Activated CD4-positive, alpha-beta T cell treated with anti-CD3 and anti-CD28 coated beads for 1 hour (primary cell): ENCODE measurements around the gene USP12.
"Not testable (repeated sequence)": the region's sequence is repeated elsewhere in the genome, so short reads cannot be mapped to it uniquely, and the experiment has no call there.

Experiments used
- DNase-seq: peaks from one replicate; pipeline ENCODE4 v3.0.0-alpha.2; 2020

Gene USP12

DNA sequence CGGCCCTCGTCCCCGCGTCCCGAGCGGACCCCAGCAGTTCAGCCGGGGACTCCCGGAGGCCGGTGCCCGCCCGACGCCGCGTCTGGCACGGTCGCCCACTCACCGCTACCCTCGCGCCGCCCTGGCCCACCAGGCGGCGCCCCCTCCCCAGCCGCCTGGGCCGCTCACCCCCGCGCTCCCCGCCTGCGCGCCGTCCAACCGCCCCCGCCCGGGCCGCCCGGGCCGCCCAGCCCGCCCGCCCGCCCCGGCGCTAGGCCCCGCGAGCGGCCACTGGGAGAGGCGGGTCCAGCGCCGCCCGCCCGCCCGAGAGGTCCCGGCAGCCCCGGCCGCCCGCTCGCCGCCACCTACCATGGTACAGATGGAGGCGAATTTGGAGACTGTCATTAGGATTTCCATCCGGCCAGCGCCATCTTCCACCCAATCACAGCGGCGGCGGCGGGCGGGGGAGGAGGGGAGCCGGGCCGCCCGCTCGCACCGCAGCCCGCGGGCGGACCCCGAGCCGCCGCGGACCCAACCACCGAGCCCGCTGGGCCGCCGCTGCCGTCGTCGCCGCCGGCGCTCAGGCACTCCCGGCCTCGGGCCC, at the start of gene USP12:
Gene USP12, minus strand, starts transcription at position 568 of the 583 bp plus-strand sequence. Its CDS starts 172 bp downstream, at position 396.
- DNase-seq = peak; percentile 19

- DNase-seq = no peak
These were observed 48.0 kb upstream of the USP12 start for GRCh38 chr13:27219611-27220010.

GRCh38 chr13:27218861-27219260, 47.2 kb upstream of the USP12 start:
- not testable (repeated sequence) for DNase-seq

DNA sequence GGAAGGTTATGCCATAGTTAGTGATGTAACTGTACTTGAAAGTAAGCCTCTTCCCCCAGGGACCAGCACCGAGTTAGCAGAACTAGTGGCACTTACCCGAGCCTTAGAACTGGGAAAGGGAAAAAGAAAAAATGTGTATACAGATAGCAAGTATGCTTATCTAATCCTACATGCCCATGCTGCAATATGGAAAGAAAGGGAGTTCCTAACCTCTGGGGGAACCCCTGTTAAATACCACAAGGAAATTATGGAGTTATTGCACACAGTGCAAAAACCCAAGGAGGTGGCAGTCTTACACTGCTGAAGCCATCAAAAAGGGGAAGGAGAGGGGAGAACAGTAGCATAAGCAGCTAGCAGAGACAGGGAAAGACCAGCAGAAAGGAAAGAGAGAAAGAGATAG, 46.2 kb upstream of the USP12 start:
- DNase-seq = not testable (repeated sequence)

- DNase-seq = not testable (repeated sequence)
These were observed 41.8 kb upstream of the USP12 start for GRCh38 chr13:27213386-27213785.

GRCh38 chr13:27211771-27212364, 40.3 kb upstream of the USP12 start:
- DNase-seq = no peak

- DNase-seq = no peak
These were observed 39.7 kb upstream of the USP12 start for GRCh38 chr13:27211271-27211670.

DNA sequence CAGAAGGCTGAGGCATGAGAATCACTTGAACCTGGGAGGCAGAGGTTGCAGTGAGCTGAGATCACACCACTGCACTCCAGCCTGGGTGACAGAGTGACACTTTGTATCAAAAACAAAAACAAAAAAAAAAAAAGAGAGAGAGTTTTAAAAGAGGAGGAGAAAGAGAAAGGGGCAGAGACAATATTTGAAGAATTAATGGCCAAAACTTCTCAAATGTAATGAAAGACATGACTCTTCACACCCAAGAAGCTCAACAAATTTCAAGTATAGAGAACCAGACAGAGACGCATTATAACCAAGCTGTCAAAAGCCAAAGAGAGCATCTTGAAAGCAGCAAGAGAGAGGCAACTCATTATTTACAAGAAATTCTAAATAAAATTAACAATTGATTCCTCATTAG, 36.9 kb upstream of the USP12 start:
- no peak for DNase-seq

DNA sequence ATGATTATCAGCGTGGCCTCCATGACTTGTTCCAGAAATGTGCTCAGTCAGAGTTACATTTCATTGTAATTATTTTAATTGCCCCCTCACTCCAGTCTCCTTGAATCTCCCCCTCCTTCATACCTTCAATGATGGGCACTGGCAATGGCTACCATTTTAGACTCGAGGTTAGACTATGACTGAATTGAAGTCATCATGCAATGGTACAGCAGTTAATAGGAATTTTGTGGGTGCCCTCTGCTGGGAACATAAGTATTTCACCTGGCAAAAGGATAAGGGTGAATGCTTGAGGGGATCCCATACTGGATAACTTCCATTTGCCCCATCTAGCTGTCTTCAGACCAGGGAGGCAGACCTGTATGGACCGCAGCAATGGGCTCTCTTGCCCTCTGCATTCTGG, 32.2 kb upstream of the USP12 start:
- no peak for DNase-seq

DNA sequence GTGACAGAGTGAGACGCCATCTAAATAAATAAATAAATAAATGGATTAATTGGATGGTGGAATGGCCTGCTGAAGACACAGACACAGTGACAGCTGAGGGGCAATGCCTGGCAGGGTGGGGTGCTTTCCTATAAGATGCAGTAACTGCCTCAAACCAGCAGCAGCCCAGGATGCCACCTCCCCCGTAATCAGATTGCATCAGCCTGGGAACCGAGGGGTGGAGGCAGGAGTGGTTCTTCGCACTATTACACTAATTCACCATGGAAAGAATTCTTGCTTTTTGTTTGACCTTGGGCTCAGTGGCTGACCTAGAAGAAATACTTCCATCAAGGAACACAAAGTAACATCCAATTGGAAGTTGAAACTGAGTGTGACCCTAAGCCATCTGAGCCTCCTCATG, 31.6 kb upstream of the USP12 start:
- DNase-seq = no peak

GRCh38 chr13:27201661-27202060, 30.1 kb upstream of the USP12 start:
- no peak for DNase-seq

DNA sequence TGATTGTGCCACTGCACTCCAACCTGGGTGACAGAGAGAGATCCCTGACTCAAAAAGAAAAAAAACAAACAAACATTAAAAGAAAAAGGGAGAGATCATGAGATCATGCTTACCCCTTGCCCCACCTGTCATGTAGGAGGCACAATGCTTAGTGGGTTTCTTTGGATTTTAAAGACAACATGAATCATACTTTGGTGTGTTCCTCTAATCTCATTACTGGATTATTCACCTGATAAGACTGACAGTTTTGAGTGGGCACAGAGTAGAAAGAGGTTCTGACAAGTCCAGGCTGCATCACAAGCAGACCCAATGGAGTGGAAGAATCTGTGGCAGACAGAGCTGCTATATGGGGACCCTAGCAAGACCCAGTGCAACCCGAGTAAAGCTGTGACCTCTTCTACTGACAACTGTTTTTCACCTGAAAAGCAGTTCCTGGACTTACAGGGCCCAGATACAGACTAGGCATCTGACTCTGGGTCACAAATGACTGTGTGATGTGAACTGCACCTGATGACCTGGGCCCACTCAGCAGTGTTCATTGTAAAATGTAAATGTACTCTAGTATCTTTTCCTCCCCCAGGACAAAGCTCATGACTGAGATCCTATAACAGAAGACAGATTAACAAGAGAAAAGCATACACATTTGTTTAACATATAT, 28.9 kb upstream of the USP12 start:
- DNase-seq = no peak

- no peak for DNase-seq
These were observed 28.1 kb upstream of the USP12 start for GRCh38 chr13:27199696-27200095.

DNA sequence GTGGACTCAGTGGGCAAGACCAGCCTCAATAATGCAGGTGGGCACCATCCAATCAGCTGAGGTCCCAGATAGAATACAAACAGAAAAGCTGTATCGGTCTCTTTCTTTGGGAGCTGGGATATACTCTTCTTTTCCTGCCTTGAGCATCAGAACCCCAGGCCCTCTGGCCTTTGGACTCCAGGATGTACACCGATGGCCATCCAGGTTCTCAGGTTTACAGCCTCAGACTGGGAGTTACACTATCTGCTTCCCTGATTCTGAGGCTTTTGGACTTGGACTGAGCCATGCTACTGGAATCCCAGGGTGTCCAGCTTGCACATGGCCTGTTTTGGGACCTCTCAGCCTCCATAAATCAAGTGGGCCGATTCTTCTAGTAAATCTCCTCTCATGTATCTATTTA, 27.6 kb upstream of the USP12 start:
- no peak for DNase-seq

DNA sequence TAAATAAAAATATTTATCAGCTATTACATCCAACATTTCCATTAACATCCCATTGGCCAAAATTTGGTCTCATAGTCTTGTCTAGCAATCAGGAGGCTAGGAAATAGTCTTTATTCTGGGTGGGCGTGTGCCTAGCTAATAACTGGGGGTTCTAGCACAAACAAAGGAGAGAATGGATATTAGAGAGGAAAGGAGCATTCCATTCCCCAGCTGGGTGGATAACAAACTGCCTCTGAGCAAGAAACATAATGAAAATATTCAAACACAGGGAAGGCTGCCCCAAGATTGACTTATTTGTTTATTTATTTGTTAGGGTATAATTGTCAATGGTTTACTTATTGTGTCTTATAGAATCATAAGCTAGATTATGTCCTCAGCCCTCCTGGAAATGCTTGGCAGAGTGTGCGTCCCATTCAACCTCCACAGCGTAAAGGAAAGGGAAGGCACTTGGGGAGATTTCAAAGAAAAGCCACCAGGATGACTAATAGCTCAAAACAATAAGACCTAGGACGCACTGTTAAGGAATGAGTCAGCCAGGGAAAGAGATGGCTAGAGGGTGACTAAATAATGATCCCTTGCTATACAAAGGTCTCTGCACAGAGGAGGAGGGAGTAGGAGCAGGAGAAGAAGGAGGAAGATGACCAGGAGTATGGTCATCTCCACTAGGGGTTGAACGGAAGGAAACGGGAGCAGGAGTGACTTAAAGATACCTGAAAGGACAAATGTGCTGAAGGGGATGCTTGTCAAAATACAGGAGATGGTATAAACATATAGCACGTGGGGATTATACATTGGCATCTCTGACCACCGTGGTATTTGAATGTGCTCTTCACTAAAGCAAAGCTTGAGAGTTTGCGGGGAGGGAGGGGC, 23.5 kb upstream of the USP12 start:
- DNase-seq = no peak

DNA sequence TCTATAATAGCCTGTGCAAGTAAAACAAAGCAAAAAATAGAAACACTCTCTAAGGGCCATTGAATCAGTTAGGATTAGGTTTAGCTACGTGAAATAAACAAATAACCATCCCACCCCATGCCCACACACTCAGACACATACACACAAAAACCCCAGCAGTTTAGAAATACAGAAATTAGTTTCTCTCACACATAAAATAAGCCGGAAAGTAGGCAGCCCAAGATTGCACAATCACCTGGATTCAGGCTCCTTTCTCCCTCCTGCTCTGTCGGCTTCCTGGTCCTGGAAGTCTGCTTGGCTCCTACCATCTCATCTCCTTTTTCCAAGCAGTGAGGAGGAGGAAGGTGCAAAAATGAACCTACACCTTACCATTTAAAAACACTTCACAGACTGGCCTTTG, 22.6 kb upstream of the USP12 start:
- no peak for DNase-seq

DNA sequence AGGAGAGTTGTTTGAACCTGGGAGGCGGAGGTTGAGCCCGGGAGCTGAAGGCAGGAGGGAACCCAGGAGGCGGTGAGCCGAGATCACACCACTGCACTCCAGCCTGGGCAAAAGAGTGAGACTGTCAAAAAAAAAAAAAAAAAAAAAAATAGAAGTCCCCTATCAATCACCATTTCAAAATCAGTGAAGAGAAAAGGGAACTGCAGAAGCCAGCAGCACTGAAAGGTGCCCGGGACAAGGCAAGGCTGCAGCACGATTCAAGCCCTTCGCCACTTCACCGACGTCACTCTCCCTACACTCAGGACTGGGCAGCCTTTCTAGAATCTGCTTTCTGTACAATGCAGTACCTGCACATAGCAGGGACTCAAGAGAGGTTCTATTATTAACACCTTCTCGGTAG, 21.9 kb upstream of the USP12 start:
- no peak for DNase-seq

- no peak for DNase-seq
These were observed 21.4 kb upstream of the USP12 start for GRCh38 chr13:27192973-27193372.

GRCh38 chr13:27192367-27192766, 20.8 kb upstream of the USP12 start:
- not testable (repeated sequence) for DNase-seq

GRCh38 chr13:27189192-27189591, 17.6 kb upstream of the USP12 start:
- no peak for DNase-seq

DNA sequence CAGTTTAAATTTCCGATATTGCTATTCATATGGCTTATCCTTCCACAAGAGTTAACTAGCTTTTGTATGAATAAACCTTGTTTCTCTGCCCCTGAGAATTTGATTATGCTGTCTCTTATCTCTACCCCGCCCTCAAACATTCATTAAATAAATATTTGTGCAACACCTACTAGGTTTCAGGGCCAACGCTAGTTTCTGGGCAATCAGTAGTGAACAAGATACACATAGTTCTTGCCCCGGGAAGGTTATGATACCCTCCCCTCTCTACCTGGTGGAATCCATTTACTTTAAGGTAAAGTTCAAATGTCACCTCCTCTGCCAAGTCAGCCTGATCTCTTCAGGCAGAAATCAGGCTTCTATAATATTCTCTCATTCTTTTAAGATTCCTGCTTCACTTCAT, 16.6 kb upstream of the USP12 start:
- no peak for DNase-seq

GRCh38 chr13:27186295-27186694, 14.7 kb upstream of the USP12 start:
- DNase-seq = no peak

DNA sequence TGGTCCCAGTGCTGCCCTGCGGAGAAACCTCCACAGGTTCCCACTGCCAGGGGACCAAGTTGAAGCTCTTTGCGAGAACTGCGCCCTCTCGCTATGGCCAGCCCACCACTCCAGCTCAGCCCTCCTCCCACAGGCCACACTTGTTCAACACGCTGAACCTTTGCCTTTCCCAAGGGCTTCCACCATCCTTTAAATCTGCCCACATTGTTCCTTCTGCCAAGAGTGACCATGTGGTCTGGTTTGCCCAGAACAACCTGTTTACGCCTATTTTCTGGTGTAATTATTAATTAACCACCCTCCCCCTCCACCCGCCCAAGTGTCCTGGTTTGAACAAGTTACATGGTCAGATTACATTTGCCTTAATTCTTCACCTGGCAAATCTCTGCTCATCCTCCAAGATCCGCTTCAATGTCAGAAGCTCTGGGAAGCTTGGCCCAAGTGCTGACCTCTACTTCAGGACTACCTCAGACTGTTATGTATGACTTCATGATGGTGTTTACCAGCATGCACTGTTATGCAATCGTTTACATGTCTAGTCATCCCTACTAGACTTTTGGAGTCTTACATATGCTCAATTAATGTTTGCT, 12.0 kb upstream of the USP12 start:
- no peak for DNase-seq
